ENCODE measurements around the gene CARD11.
A peak's percentile ranks its signal among the peaks of the same experiment; 100 is the strongest.

CARD11 gene

DNA sequence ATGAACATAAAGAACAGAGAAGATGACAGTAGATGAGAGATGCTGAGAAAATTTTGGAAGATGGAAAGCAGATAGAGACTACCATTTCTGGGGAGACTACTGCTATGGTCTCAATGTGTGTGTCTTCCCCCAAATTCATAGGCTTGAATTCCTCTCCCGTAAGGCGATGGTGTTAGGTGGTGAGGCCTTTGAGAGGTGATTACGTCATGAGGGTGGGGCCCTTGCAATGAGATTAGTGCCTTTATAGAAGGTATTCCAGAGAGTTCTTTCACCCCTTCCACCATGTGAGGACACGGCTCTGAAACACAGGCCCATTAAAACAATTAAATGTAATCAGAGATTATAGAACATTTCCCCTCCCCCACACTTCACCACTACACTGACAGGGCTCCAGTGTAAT is 23.9 kb downstream of the CARD11 start:
- no peak for DNase-seq

DNA sequence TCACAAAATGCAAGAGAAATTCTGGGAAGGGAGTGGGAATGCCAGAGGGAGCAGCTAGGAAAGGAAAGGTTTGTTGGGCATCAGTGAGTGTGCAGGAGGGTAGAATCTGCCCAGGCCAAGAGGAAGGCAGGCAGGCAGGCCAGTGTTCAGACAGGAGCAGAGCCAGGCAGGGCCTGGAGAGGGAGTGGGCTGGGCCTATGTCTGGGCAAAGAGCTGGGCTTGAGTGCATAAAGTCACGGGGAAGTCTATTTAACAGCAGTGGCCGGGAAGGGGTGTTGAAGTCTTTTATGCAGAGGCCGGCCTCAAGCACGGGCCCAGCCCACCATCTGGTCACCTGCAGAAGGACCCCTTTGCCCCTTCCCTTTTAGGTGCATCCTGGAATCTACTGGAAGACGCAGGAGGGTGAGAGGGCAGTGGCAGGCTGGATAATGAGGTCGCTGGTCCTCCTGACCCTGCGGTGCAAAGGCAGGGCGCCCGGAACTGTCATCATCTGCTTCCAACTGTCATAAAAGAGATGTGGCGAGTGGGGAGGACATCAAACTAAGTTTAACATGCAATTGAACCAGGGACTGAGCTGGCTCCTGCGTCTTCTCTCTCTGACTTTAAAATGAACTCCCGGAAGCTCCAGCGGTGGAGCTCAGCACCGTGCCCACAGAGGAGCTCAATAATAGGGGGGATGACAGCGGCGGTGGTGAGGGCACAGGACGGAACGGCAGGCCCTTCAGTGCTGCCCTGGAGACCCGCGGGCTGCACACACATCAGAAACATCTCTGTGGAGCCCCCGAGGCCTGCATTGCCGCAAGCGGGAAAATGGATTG is 29.5 kb downstream of the CARD11 start:
- no peak for DNase-seq

DNA sequence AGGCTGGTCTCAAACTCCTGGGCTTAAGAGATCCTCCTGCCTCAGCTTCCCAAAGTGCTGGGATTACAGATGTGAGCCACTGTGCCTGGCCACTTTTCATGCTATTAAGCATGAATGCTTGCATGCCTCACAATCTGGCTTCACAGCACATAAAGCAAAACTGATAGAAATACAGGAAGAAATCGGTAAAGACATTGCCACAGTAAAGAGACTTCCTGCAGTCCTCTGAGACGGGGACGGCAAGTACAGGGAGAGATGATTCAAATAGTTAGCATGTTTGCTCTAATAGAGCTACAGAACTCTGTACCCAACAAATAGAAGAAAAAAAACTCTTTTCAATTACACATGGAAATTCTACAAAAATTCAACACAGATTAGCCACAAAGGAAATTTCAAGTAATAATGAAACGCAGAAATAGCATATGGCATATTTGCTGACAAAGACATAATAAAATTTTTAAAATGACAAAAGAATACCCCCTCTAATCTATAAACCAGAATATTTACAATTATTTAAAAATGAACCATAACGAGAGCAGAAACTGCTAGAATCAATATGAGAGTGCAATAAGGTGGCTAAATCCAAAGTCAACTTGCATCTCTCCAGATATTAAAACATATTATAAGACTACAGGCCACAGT is 32.3 kb downstream of the CARD11 start:
- DNase-seq: no peak

DNA sequence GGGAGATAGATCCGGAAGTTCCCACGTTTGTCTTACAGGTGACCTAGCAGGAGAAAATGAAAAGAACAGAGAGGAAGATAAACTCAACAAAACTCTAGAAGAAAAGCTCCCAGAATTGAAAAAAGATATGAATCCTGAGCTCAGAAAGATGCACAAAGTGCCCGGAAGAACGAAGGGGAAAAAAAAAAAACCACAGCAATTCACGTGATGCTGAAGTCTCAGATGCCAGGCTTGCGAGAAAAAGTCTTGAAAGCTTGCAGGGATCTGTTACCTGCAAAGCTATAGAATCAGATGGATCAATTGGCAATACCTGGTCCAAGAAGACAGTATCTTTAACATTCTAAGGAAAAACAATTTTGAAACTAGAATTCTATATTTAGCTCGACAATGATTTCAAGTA is 33.5 kb downstream of the CARD11 start:
- DNase-seq: no peak

DNA sequence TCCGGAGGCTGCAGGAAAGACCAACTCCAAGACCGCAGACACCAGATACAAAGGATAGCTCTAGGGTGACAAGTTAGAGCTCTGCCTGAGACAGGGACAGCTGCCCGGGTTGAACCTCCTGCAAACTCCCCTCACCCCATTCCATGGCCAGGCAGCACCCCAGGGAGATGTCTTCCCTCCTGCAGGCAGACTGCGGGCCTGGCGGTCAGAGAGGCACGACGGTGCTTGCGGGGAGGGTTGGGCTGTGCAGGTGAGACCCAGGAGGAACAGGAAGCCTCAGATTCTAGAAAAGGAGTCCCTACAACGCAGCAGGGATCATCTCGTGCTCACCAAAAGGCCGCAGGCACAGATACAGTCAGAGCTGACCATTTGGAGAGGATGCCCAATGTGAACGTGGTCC is 34.6 kb downstream of the CARD11 start:
- DNase-seq: no peak

DNA sequence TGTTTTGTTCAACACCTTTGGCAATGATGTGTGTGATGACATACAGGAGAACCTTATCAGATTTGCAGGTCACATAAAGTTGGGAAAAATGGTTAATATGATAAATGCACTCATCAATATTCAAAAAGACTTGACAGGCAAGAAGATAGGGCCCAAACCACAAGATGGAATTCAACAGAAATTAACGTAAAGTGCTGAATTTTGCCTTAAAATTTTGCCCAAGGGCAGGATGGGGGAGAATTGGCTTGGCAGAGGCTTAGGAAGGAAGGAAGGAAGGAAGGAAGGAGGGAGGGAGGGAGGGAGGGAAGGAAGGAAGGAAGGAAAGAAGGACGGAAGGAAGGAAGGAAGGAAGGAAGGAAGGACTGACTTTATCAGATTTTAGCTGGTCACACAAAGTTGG is 35.3 kb downstream of the CARD11 start:
- no peak for DNase-seq

DNA sequence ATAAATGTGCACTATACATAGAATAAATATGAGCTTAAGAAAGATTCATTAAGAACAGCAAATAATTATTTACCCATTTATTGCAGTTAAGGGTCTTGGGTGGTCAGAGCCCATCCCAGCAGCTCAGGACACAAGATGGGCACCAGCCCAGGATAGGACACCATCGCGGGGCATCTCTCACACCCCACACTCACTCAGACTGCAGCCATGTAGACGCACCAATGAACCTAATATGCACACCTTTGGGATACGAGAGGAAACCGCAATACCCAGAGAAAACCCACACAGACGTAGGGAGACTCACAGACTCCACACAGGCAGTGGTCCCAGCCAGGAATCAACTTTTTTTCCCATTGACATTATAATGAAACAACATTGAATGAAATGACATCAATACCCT is 36.0 kb downstream of the CARD11 start:
- DNase-seq: no peak

DNA sequence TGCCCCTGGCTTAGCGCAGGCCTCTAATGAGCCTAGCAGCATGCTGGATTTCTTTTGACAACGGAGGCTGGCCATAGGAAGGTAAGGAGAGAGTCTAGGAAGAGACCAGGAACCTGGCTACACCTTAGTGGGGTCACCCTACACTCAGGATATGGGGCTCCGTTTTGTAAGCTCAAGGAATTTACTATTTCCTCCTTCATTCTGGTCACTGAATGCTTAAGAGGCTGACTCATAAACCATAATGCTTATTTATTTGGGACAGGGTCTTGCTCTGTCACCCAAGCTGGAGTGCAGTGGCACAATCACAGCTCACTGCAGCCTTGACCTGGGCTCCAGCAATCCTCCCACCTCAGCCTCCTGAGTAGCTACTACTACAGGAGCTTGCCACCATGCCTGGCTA is 38.4 kb downstream of the CARD11 start:
- no peak for DNase-seq

DNA sequence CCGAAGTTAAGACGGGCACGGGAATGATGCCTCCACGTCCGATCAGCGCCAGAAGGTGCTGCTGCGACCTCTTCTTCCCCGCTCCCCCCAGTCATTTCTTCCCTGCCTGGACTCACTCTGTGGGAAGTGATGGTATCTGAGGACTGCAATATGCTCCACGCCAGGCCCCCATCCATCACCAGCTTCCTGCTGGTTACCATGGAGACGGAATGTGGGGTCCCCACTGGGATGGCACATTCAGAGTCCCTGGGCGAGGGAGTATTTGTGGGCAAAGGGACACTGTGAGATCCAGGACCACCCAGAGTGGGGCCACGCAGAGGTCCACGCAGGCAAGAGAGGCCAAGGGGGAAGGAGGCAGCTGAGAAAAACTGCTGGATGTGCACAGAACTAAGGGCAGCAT is 39.7 kb downstream of the CARD11 start:
- DNase-seq: no peak

DNA sequence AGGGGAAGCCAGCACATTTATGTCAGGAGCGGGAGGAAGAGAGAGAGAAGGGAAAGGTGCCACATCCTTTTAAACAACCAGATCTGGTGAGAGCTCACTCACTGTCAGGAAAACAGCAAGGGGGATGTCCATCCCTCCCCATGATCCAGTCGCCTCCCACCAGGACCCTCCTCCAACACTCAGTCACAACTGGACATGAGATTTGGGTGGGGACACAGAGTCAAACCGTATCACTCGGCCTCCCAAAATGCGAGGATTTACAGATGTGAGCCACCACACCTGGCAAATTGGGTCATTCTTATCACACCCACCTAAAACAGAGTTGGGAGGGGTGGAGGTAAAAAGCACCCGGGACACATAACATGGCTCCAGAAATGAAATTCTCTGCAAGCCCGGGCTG is 41.0 kb downstream of the CARD11 start:
- DNase-seq: no peak

DNA sequence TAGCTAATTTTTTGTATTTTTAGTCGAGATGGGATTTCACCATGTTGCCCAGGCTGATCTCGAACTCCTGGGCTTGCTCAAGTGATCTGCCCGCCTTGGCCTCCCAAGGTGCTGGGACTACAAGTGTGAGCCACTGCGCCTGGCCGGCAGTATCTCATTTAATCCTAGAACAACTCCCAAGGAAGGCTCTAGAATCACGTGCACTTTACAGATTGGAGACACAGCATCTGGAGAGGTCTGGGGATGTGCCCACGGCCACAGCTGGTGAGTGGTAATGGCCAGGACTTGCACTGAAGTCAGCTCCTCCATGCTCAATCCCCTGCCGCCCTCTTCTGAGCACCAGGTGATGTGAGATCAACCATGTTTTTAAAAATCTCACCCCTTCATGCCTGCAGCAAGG is 43.1 kb downstream of the CARD11 start:
- no peak for DNase-seq

DNA sequence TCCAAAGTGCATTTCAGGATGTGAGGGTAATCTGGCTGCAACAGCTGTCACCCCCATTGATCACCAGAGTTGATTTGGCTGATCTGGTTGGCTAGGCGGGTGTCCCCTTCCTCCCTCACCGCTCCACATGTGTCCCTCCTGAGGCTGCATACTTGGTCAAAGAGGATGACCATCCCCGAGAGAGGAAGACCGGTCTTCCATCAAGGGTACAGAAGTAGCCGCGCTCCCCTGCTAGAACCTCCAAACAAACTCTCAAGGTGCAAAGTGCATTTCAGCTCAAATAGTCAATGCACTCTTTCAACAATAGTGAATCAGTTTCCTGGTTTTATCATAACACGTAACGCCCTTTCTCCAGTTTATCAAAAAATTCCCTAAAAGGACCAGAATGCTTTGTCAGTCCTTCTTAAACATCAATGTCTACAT is 44.6 kb downstream of the CARD11 start:
- no peak for DNase-seq

DNA sequence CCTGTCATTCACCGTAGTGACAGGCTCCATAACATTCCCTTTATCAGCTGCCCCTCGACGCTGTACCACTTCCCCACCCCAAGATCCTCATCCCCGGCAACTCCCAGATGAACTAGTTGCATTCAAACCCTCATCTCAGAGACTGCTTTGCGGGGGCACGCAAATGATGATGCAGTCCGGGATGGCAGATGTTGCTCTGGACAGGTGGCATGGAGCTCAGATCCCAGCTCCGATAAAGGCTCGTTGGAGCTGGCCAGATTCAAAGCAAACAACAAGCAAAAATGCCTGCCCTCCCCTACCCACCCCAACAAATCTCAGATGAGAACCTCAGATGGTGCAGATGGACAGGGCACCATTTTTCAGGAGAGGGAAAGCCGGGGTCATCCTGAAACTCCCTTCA is 46.7 kb downstream of the CARD11 start:
- DNase-seq: no peak

DNA sequence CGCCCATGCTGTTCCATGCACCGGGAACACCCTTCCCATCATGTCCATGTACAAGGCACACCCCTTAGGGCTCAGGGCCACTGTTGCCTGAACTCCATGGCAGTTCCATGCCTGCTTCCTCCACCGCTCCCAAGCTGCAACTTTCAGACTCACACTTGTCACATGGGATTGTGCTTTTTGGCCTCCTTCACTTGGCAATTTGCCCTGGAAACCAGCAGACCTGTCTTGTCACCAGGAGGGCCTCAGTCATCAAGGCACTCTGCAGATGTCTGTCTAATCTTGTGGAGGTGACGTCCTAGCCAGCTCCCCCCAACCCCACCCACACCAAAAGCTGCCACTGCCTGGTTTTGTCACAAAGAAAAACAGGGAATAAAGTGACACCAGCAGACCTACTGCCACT is 47.5 kb downstream of the CARD11 start:
- DNase-seq: peak in 1 of 2 donors; percentile 39

DNA sequence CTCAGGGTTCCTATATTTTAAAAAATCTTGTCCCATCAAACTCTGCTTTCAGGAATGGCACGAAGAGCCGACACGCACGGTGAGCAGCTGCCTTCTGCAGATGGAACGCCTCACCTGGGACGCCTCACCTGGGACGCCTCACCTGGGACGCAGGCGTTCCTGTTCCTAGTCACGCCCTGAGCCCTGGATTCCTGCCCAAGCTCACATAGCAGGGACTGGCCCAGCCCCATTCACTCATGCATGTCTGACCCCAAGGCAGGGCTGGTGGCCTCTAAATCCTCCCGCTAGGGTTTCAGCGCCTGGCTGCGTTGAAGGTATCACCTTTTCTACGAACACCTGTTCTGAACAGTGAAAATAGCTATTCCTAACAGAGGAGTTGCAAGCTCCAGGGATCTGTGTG is 49.8 kb downstream of the CARD11 start:
- no peak for DNase-seq

DNA sequence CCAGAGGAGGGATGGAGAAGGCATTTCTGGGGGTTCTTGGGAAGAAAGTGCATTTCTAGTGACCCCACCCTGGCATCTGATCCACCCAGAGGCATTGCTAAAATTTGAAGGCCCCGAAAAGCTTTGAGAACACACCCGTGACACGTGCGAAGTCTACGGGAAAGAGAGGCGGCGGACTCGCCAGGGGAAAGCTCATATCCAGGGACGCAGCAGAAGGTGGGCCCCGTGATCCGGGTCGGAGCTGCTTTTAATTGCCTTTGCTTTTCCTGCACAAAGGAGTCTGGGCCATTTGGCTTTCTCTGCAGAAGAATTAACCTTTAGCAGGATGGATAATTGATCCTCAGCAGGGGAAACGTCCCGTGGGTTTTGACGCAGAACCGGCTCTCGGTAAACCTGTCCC is 50.3 kb downstream of the CARD11 start:
- no peak for DNase-seq

DNA sequence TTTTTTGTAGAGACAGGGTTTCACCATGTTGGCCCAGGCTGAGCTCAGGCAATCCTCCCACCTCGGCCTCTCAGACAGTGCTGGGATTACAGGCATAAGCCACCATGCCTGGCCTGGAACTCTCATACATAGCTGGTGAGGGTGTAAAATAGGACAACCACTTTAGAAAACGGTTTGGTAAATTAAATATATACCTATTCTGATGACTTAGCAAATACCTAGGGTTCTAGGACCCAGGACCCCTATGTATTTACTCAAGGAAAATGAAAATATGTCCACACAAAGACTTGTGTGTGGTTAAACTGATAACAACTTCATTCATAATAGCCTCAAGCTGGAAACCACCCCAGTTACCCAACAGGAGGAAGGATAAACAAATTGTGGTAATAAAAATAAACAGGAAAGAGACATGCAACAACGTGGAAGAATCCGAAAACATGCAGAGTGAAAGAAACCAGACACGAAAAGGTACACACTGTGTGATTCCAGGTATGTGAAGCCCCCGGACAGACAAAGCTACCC is 52.7 kb downstream of the CARD11 start:
- DNase-seq: no peak

DNA sequence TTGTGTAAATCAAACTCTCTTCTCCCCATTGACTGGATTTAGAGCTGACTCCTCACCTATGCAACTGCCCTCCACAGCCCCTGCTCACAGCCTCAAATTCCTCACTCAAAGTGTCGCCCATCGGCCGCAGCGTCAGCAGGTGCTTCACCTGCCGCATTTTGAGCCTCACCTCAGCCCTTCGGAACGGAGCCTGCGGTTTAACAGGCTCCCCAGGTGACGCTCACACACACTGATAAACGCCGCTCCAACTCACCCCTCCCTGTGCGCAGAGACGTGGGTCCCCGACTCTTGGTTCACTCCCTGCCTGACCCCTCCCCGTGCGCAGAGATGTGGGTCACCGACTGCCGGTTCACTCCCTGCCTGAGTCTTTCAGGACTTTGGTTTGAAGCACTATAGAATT is 57.1 kb downstream of the CARD11 start:
- DNase-seq: no peak

DNA sequence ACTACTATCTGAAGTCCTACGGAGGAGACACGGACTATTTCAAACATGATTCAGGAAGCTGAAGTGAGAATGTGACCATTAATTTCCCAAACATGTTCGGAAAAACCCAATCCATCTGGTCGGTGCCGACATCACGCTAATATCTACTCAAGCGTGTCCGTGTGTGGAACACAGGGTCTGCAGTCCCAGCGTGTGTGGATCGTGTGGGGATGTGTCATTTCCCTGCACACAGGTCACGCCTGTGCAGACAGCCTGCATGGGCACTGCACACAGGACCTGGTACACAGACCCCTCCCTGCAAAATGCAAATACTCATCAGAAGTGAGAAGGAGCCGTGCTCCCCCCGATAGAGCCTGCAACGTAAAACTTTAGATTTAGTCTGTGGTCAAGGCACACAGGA is 57.8 kb downstream of the CARD11 start:
- no peak for DNase-seq

DNA sequence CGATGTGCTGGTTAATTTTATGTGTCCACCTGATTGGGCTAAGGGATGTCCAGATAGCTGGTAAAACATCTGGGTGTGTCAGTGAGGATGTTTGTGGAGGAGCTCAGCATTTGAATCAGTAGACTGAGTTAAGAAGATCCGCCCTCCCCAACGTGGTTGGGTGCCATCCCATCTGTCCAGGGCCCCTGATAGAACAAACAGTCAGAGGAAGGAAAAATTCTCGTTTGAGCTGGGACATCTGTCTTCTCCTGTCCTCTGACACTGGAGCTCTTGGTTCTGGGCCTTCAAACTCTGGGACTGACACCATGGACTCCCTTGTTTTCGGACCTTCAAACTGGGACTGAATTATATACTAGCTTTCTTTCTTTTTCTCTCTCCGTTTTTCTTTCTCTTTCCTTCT is 59.6 kb downstream of the CARD11 start:
- DNase-seq: no peak

DNA sequence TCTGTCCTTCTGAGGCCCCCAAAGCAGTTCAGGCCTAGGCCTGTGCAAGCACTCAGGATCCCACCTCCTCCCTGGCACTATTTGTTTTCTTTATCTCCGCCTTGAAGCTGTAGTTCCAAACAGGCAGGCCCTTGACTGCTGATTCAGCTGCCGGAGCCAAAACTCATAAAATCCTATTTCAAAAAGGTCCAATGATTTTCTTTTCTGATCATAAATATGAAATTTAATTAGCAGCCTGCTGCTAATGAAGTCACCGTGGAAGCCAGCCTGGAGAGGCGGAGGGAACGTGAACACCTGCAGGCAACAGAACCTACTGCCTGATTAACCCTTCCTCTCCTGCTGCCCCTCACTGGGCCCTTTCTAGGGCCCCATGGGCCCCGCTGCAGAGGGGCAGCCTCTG is 60.1 kb downstream of the CARD11 start:
- no peak for DNase-seq

DNA sequence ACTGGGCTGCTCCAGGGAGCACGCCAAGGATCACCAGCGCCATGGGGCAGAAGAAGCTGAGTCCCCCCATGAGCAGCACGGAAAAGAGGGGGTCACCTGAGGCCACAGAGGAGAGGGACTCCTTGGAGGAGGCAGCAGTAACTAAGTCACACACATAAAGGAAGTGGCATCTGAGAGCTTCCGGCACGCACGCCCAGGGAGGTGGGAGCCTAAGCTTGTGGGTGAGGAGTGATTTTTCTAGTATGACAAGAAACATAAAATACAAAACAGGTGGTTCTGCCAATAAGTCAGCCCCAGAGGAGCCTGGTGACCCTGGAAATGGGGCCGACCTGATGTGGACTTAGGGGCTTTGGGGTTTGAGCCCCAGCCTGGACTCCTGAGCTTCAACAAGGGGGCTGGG is 60.8 kb downstream of the CARD11 start:
- DNase-seq: peak in 1 of 2 donors; percentile 36

DNA sequence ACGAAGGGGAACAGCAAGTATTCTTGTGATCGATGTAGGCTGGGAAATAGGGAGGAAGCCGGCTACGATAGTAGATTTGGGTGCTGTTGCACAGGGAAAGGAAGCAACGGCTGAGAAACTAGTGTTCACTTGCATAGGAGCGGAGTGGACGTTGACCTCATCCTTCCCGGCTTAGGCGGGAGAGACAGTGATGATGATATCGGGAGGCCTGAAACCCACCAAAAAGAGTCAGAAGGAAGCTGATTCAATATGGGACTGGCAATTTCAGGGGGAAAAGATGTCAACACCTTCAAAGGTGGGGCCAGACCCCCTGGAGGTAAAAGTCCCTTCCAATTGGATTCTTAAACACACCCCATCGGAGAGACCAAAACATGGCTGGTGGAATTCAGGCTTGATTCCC is 61.3 kb downstream of the CARD11 start:
- DNase-seq: no peak

DNA sequence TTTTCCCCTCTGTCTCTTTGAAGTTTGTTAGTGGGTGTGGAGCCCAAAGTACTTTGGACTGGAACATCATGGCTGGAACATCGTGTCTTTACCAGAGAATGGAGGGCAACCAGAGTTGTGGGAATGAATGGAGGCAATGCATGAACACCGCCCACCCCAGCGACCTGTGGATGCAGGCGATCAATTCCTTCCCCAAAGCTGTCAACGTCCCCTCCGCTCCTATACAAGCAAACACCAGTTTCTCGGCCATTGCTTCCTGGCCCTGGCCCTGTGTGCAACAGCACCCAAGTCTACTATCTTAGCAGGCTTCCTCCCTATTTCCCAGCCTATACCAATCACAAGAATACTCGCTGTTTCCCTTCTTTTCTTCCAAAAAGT is 62.6 kb downstream of the CARD11 start:
- no peak for DNase-seq
